Measurements from ENCODE around the gene RNASEH2A. TPM values are rescaled to one million over a fixed set of nuclear protein-coding genes. Genes with fewer than 3 reads are reported as not detected.

Gene RNASEH2A
- 10 to 100 TPM; 20.8 to 63.5 TPM for total RNA-seq

DNA sequence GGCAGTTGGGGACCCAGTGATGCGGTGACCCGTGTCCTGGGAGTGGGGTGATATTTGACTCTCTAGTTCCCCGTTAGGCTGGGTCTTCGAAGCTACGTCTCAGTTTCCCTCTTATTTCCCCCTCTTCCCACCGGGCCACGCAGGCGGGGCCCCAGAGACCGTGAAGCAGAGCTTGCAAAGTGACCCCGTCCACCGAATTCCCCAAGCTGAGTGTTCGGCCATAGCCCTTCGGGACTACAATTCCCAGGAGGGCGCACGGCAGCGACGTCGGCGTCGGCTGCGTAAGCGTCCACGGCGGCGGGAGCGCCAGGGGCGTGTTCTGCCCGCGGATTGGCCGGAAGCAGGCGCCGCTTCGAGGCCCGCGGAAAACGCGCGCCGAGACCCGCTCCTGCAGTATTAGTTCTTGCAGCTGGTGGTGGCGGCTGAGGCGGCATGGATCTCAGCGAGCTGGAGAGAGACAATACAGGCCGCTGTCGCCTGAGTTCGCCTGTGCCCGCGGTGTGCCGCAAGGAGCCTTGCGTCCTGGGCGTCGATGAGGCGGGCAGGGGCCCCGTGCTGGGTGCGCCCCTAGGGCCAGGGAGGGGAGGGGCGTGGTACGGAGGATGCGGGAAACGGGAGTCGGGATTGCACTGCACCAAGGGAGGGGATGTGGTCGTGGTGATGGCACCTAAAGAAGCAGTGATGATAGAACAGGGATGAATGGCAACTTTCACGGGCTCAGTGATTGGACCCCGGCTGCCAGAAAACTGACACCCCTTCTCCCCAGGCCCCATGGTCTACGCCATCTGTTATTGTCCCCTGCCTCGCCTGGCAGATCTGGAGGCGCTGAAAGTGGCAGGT is at the start of gene RNASEH2A:
RNASEH2A (plus strand) TSS at position 343 of the 840 bp plus-strand sequence; CDS start at position 433, 90 bp downstream.
- Mint-ChIP-seq H3K9me3 (no peaks in the 10 kb centered on the region), H3K4me3 (peak within 1 kb of the TSS; percentile 94), H3K36me3 (no peaks in the 10 kb centered on the region), H3K27ac (peak within 1 kb of the TSS; percentile 81 to 86), H3K27me3 (no peaks in the 10 kb centered on the region), H3K4me1 (ENCODE audit: low read depth in 2 of 2) (peaks cover 18 to 21% of the 10 kb centered on the region in 2 donors)
- ATAC-seq (peak; percentile 93 to 96), DNase-seq (ENCODE audit: low spot score) (peak; percentile 92)

DNA sequence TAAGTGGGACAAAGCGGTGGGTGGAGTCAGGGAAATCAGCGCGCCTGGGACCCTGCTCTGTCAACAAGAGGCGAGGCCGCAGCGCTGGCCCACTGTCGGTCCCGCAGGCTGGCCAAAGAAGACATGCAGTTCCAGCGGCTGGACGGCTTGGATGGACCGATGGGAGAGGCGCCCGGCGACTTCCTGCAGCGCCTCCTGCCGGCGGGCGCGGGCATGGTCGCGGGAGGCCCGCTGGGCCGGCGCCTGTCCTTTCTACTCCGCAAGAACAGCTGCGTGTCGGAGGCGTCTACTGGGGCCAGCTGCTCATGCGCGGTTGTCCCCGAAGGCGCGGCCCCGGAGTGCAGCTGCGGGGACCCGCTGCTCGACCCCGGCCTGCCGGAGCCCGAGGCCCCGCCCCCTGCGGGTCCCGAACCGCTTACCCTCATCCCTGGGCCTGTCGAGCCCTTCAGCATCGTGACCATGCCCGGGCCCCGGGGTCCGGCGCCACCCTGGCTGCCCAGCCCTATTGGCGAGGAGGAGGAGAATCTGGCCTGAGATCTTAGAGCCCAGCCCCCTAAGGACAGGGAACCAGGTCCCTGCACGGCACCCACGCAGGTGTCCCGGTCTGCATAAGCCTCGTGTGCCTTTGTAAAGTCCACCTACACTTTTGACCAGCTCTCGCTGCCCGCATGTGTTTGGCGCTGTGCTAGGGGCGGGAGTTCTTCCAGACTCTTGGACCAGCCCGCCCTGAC is 48.7 kb upstream of the RNASEH2A start:
- no peaks in the 10 kb centered on the region for H3K36me3 Mint-ChIP-seq
- ATAC-seq (peak; percentile 83 to 86), DNase-seq (ENCODE audit: low spot score) (peak; percentile 83)
- peaks cover 5 to 6% of the 10 kb centered on the region in 2 donors for H3K4me1 Mint-ChIP-seq (ENCODE audit: low read depth in 2 of 2)
- H3K27me3 Mint-ChIP-seq = peaks cover 0 to 8% of the 10 kb centered on the region in 2 donors
- no peak overlapping the region for H3K27ac Mint-ChIP-seq
- no peak overlapping the region for H3K4me3 Mint-ChIP-seq
- H3K9me3 Mint-ChIP-seq = no peaks in the 10 kb centered on the region

DNA sequence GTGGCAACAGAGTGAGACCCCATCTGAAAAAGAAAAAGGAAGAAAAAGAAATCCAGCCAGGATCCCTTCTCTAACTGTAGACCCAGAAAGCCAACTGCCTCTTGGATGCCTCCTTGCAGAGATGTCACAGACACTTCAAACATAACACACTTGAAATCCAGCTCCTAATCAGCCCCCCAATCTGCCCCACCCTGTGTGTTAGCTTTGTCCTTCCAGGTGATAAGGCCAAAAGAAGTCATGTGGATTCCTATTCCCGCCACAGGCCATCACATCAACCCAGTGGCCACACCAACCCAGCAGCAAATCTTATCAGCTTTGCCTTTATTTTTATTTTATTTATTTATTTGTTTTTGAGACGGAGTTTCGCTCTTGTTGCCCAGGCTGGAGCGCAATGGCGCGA is 46.7 kb upstream of the RNASEH2A start:
- Mint-ChIP-seq H3K27ac (no peak overlapping the region), H3K4me3 (no peak overlapping the region)
- DNase-seq (ENCODE audit: low spot score) = no peak

GRCh38 chr19:12763100-12763499 is 43.3 kb upstream of the RNASEH2A start:
- Mint-ChIP-seq H3K36me3 (no peaks in the 10 kb centered on the region), H3K4me1 (ENCODE audit: low read depth in 2 of 2) (peaks cover 3 to 5% of the 10 kb centered on the region in 2 donors), H3K4me3 (no peak overlapping the region), H3K27me3 (no peaks in the 10 kb centered on the region), H3K27ac (no peak overlapping the region), H3K9me3 (no peaks in the 10 kb centered on the region)
- ATAC-seq (no peak), DNase-seq (ENCODE audit: low spot score) (no peak)

More for the DNA sequence above, 46.7 kb upstream of the RNASEH2A start:
- Mint-ChIP-seq H3K27me3 (peaks cover 0 to 3% of the 10 kb centered on the region in 2 donors), H3K36me3 (no peaks in the 10 kb centered on the region), H3K4me1 (ENCODE audit: low read depth in 2 of 2) (peaks cover 5 to 6% of the 10 kb centered on the region in 2 donors), H3K9me3 (no peaks in the 10 kb centered on the region)
- ATAC-seq = no peak

GRCh38 chr19:12764698-12765097 is 41.7 kb upstream of the RNASEH2A start:
- peaks cover 3 to 5% of the 10 kb centered on the region in 2 donors for H3K4me1 Mint-ChIP-seq (ENCODE audit: low read depth in 2 of 2)
- H3K9me3 Mint-ChIP-seq = no peaks in the 10 kb centered on the region
- H3K36me3 Mint-ChIP-seq = no peaks in the 10 kb centered on the region
- no peak overlapping the region for H3K27ac Mint-ChIP-seq
- DNase-seq (ENCODE audit: low spot score) (no peak), ATAC-seq (no peak)
- no peak overlapping the region for H3K4me3 Mint-ChIP-seq
- no peaks in the 10 kb centered on the region for H3K27me3 Mint-ChIP-seq

DNA sequence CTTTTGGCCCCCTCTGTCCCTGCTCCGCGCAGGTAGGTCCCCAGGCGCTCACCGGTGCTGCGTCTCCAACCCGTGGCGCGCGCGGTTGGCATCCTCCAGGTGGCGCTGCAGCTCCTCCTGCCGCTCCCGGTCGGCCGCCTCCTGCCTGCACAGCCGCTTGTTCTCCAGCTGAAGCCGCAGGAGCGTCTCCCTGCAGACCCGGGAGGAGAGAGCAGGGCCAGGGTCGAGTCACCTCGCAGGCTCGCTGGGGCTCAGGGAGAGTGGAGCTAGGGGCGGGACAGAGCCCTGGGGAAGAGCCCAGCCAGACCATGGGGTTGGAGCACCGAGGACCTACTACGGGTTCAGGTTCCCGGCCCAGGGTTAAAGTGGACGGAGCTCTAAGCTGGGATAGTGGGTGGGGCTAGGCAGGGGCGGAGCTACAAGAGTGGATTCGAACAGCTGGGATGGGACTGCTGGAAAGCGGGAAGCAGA is 40.3 kb upstream of the RNASEH2A start:
- H3K27me3 Mint-ChIP-seq = no peaks in the 10 kb centered on the region
- no peak overlapping the region for H3K27ac Mint-ChIP-seq
- DNase-seq (ENCODE audit: low spot score) = peak; percentile 84
- no peaks in the 10 kb centered on the region for H3K36me3 Mint-ChIP-seq
- peak; percentile 81 to 90 for ATAC-seq
- H3K9me3 Mint-ChIP-seq = no peaks in the 10 kb centered on the region
- H3K4me3 Mint-ChIP-seq = peak overlapping the region; percentile 27
- H3K4me1 Mint-ChIP-seq (ENCODE audit: low read depth in 2 of 2) = no peaks in the 10 kb centered on the region

- H3K4me1 Mint-ChIP-seq (ENCODE audit: low read depth in 2 of 2) = no peaks in the 10 kb centered on the region
- no peak for ATAC-seq
Observed at GRCh38 chr19:12767150-12767549, 39.2 kb upstream of the RNASEH2A start.

GRCh38 chr19:12767666-12768065 is 38.7 kb upstream of the RNASEH2A start:
- Mint-ChIP-seq H3K4me3 (no peak overlapping the region), H3K27me3 (no peaks in the 10 kb centered on the region), H3K4me1 (ENCODE audit: low read depth in 2 of 2) (no peaks in the 10 kb centered on the region), H3K36me3 (no peaks in the 10 kb centered on the region), H3K27ac (no peak overlapping the region), H3K9me3 (no peaks in the 10 kb centered on the region)
- ATAC-seq (no peak), DNase-seq (ENCODE audit: low spot score) (no peak)

More at GRCh38 chr19:12767150-12767549, 39.2 kb upstream of the RNASEH2A start:
- Mint-ChIP-seq H3K27ac (no peak overlapping the region), H3K27me3 (no peaks in the 10 kb centered on the region), H3K36me3 (no peaks in the 10 kb centered on the region), H3K9me3 (no peaks in the 10 kb centered on the region), H3K4me3 (no peak overlapping the region)
- DNase-seq (ENCODE audit: low spot score) = no peak

DNA sequence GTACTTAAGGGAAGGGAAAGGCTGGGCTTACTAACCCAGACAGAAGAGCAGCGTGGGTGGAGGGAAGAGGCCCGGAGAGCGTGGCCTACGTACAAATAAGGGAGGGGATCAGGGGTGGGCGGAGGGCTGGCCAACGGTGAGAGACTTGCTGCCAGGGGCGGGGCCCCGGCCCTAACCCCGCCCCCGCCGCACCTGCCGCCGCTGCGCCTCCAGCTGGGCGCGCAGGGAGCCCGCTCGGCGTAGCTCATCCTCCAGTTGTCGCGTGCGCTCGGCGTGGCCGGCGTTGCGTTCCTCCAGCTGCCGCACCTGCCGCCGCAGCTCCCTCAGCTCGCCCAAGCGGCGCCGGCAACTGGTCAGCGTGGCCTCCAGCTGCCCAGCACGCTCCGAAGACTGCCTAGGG is 36.7 kb upstream of the RNASEH2A start:
- no peaks in the 10 kb centered on the region for H3K9me3 Mint-ChIP-seq
- no peak overlapping the region for H3K27ac Mint-ChIP-seq
- no peak for DNase-seq (ENCODE audit: low spot score)
- ATAC-seq = peak in 1 of 2 donors; percentile 25
- H3K36me3 Mint-ChIP-seq = no peaks in the 10 kb centered on the region
- no peaks in the 10 kb centered on the region for H3K27me3 Mint-ChIP-seq
- no peak overlapping the region for H3K4me3 Mint-ChIP-seq
- H3K4me1 Mint-ChIP-seq (ENCODE audit: low read depth in 2 of 2) = peaks cover 6% of the 10 kb centered on the region in 2 donors

GRCh38 chr19:12770922-12771321 is 35.5 kb upstream of the RNASEH2A start:
- no peak for DNase-seq (ENCODE audit: low spot score)
- no peaks in the 10 kb centered on the region for H3K9me3 Mint-ChIP-seq
- no peaks in the 10 kb centered on the region for H3K36me3 Mint-ChIP-seq

GRCh38 chr19:12772323-12772722 is 34.1 kb upstream of the RNASEH2A start:
- H3K36me3 Mint-ChIP-seq = no peaks in the 10 kb centered on the region
- no peaks in the 10 kb centered on the region for H3K9me3 Mint-ChIP-seq
- H3K27me3 Mint-ChIP-seq = no peaks in the 10 kb centered on the region
- H3K4me1 Mint-ChIP-seq (ENCODE audit: low read depth in 2 of 2) = peaks cover 6 to 7% of the 10 kb centered on the region in 2 donors
- H3K27ac Mint-ChIP-seq = no peak overlapping the region
- DNase-seq (ENCODE audit: low spot score) (no peak), ATAC-seq (no peak)
- no peak overlapping the region for H3K4me3 Mint-ChIP-seq

More at GRCh38 chr19:12770922-12771321, 35.5 kb upstream of the RNASEH2A start:
- Mint-ChIP-seq H3K4me1 (ENCODE audit: low read depth in 2 of 2) (peaks cover 6% of the 10 kb centered on the region in 2 donors), H3K27me3 (no peaks in the 10 kb centered on the region), H3K27ac (no peak overlapping the region), H3K4me3 (no peak overlapping the region)
- no peak for ATAC-seq

- ATAC-seq = no peak
- no peaks in the 10 kb centered on the region for H3K27me3 Mint-ChIP-seq
- no peaks in the 10 kb centered on the region for H3K36me3 Mint-ChIP-seq
- H3K4me3 Mint-ChIP-seq = no peak overlapping the region
- no peak overlapping the region for H3K27ac Mint-ChIP-seq
- peaks cover 10 to 17% of the 10 kb centered on the region in 2 donors for H3K4me1 Mint-ChIP-seq (ENCODE audit: low read depth in 2 of 2)
- no peak for DNase-seq (ENCODE audit: low spot score)
- H3K9me3 Mint-ChIP-seq = no peaks in the 10 kb centered on the region
Observed at GRCh38 chr19:12773571-12773970, 32.8 kb upstream of the RNASEH2A start.

GRCh38 chr19:12774588-12775555 is 31.5 kb upstream of the RNASEH2A start, which contains the start of gene HOOK2:
HOOK2 (minus strand) TSS chr19:12775552; CDS start chr19:12775449, 103 bp downstream.
- no peak for DNase-seq (ENCODE audit: low spot score)
- peak within 1 kb of the TSS; percentile 78 for H3K4me3 Mint-ChIP-seq
- no peaks in the 10 kb centered on the region for H3K9me3 Mint-ChIP-seq
- H3K27ac Mint-ChIP-seq = peak within 1 kb of the TSS; percentile 43 to 70
- no peak for ATAC-seq
- H3K36me3 Mint-ChIP-seq = no peaks in the 10 kb centered on the region
- no peaks in the 10 kb centered on the region for H3K27me3 Mint-ChIP-seq
- H3K4me1 Mint-ChIP-seq (ENCODE audit: low read depth in 2 of 2) = peaks cover 20 to 25% of the 10 kb centered on the region in 2 donors
